ENCODE data around the gene GALNT9.

GALNT9 gene

DNA sequence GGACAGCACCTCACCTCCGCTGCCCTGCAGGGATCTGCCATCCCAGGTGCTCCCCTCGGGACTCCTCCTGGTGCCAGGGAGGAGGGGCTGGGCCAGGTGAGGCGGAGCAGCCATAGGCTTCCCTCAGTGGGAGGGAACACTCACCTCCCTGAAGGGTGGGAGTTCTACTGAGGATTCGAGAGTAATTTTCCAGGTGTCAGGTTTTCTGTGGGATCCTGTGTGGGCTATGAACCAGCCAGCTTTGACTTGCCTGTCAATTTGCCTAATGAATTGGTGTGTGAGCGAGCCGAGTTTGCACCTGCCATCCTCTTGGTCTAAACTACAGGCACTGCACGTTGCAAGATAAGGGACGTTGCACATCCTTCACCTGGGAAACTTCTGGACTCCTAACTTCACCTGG is 134.8 kb downstream of the GALNT9 start:
- no peak for FAIRE-seq

DNA sequence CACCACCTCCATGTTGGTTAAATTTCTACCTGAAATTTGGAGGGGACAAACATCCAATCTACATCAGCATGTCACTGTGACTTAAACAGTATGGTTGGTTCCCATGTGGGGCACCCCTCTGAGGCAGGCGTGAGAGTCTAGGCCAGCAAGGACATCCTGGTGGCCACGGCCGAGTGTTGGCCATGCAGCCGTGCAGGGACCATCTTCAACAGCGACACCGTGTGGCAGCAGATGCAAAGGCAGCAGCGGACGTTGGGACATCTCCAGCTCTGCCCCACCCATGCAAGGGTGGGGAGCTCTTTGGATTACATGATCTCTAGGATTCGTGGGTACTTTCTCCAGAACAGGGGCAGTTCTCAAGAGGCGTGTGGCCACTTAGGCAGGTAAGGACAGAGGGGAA is 135.3 kb downstream of the GALNT9 start:
- FAIRE-seq, result no peak

DNA sequence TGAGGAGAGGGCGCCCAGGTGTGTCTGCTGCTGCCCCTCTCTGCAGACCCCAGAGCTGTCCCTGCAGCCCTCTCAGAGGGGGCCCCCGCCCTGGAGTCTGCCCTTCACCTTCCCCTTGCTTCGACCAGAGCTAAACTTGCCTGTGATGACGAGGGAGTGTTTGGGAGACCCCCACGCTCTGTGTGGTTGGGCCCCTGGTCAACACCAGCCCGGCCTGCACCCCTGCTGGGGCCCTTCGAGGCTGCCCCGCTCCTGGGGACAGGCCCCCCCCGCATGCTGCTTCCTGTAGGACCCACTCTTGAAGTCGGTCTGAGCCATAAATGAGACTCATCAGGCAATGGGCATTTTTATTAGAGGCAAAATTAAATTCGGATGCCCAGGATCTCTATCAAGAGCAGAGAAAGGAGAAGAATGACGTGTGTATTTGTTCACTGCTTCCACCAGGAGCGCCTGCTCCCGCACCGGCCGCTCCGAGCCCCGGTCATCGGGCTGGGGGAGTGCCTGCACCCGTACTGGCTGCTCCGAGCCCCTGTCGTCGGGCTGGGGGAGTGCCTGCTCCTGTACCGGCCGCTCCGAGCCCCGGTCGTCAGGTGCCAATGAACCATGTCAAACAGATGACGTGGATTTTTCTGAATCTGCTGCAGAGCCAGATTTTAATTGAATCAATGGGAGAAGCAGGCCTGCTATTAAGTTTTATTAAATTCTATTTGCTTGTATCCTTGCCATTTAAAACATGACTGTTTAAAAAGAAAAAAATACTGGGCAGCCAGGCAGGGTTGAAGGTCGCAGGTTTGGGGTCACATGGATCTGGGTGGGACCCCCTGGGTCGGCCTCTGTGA is 137.5 kb downstream of the GALNT9 start:
- no peak for FAIRE-seq

DNA sequence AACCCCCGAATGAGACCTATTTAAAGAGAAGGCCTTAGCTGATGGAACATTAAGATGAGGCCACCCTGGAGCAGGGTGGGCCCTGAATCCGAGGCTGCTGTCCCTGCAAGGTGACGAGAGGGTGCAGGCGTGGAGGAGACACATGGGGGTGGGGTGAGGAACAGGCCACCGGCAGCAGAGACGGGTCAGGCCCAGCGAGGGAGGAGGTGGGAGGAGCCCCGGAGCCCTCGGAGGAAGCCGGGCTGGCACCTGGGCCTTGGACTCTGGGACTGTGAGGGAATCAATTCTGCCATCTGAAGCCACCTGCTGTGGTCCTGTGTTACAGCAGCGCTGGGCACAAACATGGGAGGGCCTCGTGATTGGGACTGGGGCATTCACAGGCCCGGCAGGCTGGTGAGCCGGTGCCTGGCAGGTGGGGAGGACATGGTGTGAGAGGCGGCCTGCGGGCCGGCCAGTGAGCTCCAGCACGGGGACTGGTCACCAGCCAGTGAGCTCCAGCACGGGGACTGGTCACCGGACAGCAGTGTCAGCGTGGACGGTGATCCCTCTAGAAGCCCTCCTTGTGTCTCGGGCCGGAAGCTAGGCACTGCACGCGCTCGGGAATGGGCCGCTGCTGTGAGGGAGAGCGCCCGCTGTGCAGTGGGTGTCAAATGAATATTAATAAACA is 138.4 kb downstream of the GALNT9 start:
- FAIRE-seq, result no peak

DNA sequence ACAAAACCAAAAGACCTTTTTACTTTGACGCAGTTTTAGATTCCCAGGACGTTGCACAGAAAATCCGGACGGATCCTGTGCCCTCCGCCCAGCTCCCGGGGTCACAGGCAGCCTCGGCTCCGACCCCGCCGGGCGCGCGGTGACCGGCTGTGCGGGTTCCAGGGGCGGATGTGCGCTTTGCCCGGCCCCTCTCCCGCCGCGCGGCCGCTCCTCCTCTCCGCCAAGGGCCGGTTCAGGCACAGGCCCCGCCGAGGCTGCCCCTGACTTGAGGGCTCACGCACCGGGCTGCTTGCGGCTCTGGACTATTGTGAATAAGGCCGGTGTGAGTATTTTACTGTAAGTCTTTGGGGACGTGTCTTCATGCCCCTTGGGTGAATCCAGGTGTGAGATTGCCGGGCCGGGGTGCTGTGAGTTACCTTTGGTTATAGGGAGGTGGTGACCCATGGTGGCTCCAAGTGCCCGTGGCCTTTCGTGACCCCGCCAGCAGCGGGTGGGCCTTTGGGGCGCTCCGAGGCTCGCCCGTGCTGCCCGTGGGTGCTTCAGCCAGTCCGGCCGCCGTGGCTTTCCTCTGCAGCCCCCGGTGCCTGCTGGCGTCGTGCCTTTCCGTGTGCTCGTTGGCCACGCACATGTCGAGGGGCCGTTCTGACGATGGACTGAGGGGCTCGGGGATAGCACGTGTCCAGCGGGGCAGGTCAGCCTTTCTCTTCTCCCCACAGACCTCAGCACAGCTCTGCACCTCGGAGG is 139.2 kb downstream of the GALNT9 start:
- no peak for FAIRE-seq

DNA sequence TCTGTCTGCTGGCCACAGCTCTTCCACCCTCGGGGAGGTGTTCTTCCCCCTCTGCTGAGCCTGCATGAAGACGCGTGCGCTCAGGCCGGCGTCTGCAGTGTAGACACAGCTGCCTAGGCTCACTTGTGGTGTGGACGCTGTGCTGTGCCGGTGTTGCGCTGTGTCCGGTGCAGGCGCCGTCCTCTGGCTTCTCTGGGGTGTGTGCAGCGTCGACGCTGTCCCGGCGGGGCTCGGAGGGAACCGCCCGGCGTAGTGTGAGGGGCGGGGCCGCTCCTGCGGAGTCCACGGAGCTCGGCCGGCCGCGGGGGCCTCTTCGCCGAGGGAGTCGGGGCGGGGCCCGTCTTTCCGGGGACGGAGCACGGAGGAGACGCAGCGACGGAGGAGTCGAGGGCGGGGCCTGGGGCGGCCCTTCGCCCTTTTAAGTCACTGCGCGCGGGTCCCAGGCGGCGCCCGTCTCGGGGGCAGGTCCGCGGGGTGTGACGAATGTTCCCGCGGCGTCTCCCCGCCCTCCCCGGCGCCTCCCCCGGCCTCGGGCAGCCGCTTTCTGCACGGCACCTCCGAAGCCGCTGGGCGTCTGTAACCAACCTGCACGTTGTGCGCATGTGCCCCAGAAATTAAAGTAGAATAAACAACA is 139.9 kb downstream of the GALNT9 start:
- no peak for FAIRE-seq

DNA sequence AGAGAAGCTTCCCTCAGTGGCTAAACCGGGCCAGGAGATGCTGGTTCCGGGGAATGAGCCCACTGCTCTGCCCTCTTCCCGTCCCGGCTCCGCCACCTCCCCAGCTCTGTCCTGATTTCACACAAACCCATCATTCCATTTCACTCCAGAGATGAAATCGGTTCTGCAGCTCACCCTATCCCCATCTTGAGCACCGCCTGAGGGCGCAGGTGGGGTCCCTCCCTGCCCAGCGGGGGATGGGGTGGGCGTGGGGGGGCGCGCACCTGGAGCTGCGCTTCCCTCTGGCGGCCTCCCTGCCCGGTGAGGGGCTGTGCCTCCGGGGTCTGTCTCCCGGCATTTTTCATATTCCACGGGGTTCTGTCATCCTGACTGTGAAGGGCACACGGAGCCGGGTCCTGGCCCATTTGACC is 140.5 kb downstream of the GALNT9 start:
- no peak for FAIRE-seq

DNA sequence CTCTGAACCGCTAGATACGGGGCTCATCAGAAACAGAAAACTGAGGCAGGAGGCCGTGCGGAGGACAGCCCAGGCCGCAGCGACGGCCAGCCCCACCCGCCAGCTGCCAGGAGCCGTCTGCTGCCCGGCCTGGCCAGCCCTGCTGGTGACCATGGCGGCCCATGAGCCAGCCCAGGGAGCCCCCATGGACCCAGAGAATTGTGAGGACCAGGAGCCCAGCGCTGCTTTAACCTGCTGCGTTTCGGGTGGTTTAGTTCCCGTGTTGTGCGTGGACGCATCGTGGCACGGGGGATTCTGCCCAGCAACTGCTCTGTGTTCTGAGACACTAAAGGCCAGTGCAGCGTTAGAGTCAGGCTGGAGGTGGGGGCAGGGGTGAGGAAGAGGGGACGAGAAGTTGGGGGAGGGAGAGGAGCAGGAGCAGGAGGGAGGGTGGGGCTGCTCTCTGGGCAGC is 140.9 kb downstream of the GALNT9 start:
- FAIRE-seq, result no peak

DNA sequence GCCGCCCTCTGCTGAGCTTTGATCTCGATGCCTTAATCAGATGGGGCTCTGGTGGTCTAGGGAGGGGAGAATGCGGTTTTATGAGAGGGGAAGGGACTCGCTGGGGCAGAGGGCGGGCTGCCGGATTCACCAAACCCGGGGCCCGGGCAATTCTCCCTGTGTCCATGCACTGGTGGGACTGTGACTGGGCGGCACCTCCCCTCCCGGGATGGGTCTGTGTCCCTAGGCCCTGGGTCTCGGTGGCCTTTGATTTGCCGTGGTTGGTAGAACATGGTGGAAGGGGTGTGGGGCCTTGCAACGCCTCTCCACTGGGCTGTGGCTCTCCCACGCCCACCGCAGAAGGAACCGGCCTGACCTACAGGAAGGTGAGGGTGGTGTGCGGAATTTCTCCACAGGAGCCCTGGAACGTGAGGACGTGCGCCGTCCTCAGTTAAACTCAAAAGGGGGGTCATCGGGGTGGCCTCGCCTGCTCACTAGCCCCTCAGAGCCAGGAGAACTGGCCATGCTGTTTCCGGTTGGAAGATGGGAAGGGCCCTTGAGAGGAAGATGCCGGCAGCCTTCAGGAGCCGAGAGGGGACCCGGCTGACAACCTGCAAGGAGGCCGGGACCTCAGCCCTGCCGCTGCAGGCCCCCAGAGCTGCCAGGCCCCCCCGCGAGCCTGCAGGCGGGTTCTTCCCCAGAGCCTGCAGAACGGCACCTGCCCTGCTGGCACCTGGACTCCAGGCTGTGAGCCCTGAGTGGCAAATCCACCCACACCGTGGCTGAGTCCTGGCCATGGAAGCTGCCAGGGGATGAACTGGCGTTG is 141.5 kb downstream of the GALNT9 start:
- FAIRE-seq, result no peak

DNA sequence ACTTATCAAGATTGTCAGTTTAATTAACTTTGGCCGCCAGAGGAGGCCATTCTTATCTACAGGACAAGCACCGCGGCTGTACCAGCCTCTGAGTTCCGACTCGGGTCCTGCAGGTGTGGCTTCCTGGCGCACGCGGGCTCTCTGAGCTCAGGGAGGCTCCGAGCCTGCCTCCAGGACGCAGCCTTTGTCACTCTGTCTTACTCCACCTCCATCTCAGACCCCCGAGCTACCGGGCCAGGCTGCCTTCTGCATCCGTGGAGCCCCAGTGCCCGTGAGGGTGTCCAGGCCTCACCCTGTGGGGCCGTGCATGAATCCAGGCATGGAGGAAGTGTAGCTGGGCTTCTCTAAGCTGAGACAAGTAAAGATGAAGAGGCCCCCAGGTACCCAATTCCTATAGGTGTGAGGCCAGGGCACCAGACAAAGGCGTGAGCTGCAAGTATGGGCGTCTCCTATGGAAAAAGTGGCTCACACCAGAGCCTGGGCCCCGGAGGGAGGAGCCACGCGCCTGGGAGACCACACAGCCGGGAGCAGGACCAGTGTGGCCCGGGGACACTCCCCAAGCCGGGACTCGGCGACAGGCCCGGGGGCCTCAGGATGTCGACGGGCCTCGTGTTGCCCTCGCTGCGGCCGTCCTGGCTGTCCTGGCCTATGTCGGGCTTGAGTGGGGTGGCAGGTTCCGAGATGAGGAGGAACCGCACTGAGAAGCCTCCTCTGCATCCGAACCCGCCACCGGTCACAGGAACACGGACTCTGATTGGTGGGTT is 142.3 kb downstream of the GALNT9 start:
- FAIRE-seq, result no peak

DNA sequence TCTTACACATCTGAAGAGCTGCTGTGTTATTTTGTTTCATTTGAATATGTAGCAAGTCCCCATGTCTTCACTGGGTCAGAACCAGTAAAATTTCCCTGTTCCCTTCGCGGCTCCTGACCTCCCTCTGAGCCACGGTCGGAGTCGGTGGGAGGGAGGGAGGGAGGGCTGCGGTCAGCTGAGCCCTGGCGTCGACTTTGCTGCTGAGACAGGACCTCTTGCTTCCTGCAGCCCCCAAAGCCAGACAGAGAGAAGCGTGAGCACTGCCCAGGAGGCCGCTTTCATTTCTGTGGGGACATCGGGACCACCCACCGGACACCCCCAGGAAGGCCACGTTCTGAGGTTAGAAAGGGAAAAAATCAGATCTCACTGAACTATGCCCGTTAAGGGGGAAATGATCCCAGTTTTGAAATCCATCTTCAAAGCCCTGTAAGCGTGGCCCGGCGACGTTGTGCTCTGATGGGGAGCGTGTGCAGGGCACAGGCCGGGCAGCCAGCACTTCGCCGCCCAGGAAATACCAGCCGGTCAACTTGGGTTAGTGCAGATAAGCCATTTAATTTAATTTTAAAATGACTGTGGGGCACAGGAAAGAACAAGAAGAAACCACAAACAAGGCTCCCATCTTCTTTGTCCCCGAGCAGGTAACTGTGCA is 143.1 kb downstream of the GALNT9 start:
- FAIRE-seq, result no peak

DNA sequence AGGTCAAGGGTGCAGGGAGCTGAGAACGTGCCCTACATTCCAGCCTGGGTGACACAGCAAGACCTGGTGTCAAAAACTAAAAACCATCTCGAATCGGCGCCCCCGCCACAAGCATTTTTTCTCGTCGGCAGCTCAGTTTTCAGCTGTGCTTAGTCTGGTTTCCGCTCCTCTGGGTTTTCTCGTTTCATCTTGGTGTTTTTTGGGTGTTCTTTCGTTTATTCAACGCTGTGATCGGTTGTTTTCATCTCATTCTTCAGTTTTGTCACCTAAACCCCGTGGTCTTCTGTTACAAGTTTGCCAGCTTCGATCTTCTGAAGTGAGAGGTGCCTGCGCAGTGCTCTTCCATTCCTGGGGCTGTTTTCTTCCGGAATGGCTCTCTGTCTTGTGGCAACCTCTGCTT is 143.7 kb downstream of the GALNT9 start:
- FAIRE-seq, result no peak

DNA sequence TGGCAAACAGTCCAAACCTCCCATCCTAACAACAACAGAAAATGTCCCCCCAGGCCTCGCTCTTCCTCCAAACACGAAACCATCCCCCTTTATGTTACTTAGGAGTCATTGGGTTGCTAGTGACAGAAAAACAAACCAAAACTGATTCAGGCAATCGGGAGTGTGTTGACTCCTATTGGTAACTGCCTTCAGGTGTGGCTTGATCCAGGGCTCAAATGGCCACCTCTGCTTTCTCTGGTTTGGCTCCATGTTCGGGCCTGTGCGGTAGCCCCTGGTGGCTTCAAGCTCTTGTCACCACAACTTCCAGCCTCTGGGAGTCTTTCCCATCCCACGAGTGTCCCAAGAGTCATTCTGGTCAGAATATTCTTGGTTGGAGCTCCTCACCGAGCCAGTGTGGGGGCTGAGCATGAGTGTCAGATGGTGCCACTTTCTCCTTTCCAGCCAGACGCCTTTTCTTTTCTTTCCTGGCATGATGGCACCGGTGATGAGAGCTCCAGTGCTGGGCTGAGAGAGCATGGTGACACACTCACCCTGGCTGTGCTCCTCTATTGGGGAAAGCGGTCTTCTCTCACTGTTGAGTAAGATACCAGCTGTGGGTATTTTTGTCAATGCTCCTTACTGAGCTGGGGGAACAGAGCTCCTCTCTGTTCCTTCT is 146.6 kb downstream of the GALNT9 start:
- no peak for FAIRE-seq

DNA sequence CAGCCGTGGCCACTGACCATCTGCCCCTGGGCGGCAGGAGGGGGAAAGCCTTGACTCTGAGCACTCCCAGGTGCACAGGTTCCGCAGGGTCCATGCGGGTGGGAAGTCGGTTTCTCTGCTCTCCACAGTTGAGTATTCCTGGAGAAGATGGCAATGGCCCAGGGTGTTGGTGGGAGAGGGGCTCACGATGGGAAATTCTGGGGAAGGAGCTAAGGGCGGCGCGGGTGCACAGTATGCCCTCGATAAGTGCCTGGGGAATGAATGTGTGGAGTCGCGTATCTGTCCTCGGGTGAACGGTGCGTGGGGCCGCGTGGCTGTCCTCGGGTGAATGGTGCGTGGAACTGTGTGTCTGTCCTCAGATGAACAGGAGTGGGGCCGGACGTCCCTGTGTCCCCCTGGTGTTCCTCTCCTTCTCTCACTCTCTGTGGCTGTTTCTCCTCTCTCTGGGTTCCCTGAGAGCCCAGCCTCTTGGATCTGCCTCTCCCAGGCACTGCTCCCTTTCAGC is 147.1 kb downstream of the GALNT9 start:
- FAIRE-seq, result no peak

DNA sequence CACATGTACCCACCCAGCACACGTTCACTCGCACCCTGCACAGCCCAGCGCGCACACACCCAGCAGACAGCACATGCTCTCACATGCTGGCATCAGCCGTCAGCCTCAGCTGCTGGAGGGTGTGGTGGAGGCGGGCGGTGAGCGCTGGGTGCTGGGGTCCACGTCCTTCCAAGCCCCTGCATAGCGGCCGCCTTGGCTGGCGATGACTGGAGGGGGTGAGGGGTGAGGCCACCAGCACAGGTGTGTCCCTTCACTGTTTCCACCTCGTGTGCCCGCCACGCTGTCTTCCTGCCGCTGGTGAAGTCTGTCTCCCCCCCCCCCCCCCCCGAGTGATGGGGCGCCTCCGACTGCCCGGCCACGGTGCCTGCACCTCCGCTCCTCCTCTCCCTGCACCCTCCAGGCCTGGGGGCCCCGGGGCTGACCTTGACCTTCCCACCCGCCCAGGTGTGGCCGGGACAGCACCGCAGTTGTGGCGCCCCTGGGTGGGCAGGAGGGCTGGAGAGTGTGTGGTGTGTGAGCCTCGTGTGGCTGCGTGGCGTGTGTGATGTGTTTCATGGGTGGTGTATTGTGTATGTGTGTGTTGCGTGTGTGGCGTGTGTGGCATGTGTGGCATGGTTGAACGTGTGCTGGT is 147.7 kb downstream of the GALNT9 start:
- FAIRE-seq, result no peak

DNA sequence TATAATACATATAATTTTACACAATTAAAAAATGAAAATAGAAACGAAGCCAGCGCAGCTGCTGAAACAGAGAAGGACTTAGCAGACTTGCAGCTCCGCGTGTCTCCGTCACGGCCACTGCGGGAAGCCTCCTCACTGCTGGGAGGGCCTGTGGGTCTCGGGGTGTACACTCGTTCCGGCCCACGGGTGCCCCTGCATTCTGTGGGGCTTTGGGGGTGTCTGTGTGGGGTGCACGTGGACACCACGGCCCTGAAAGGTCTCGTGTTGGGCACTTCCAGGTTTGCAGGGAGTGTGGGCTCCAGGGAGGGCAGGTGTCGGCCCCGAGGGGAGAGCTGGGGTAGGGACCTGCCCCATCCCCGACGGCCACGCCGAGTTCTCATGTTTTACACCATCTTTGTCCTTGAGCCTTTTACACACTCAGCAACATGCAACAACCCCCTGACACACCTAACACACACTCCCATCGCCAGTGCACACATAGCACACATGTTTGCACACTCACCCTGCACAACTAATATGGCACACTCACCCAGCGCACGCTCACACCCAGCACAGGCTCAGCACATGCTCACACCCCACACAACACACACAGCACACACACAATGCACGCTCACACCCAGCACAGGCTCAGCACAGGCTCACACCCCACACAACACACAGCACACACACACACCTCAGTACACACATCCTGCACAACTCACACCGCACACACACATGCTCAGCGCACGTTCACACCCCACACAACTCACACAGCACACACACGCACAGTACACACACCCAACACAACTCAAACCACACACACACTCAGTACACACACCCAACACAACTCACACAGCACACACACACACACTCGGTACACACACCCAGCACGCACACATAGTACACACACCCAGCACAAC is 148.5 kb downstream of the GALNT9 start:
- FAIRE-seq, result no peak

DNA sequence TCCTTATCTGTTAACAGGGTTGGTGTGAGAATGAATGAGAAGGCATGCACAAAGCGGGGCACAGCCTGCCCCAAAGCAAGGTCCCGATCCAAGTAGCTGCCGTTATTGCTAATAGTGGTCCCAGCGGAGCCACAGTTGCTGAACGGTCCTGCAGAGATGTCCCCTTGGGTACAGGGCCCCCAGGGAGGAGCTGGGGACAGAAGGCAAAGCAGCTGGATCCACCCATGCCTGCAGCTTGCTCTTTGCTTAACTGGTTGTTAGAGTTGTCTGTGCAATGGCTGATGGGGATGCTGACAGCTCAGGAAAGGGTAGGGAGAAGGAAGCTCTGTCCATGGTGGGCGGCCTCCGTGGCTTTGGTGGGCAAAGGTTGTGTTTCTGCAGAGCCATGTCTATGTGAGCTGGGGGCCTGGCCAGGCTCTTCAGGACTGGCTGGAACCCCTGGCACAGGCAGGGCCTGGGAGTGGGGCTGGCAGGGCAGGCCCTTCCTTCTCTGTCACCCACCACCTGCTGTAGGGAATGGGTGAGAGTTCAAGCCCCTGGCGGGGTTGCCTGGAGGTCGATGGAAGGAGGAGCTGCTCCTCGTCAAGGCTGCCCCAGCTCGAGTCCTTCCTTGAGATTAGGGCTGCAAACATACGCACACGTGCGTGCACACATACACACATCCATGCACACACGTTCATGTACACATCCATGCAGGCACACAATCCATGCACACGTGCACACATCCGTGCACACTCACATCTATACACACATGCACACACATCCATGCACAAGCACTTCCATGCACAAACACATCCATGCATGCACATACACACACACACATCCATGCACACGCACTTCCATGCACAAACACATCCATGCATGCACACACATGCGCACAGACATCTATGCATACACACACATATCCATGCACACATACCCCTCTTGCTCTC is 149.7 kb downstream of the GALNT9 start:
- FAIRE-seq, result no peak

Data from colon (tissue), 2 donors.